OCI-LY3 (cell line): ENCODE measurements around the gene MRRF.

Source experiments
- CTCF ChIP-seq: fragments of 200-600, 300-600 bp; sonication (generic); IDR thresholded peaks from 2 replicates; pipeline ENCODE4 v1.5.1; 2014; ENCODE audit warnings: antibody characterized with exemption, low read length, low read depth
- EZH2phosphoT487 ChIP-seq: fragments of 200-600 bp; shearing (Covaris generic); IDR thresholded peaks from 2 replicates; pipeline ENCODE4 v1.6.1; 2018; ENCODE audit warnings: antibody characterized with exemption, mixed run types, low read depth

- TF ChIP-seq CTCF (peak; percentile 94), EZH2phosphoT487 (no peak)
These were observed 86.1 kb downstream of the MRRF start for GRCh38 chr9:122350577-122351355.
